ENCODE measurements around the gene GP5.

GRCh38 chr3:194357681-194358080 is 41.4 kb downstream of the GP5 start:
- TF ChIP-seq EZH2 (conservative IDR thresholded peaks at IDR 0.05; ENCODE audit: low read depth, low read length) (no peak), ZFX (CRISPR knock-in tag; IDR thresholded peaks at IDR 0.05; ENCODE audit: low read depth) (no peak), ZBTB8A (CRISPR knock-in tag; IDR thresholded peaks at IDR 0.05; ENCODE audit: borderline replicate concordance, low read depth) (no peak), MAFF (IDR thresholded peaks at IDR 0.05; ENCODE audit: low read depth, low read length) (no peak), KLF11 (CRISPR knock-in tag; IDR thresholded peaks at IDR 0.05) (no peak), MXD4 (CRISPR knock-in tag; IDR thresholded peaks at IDR 0.05) (no peak), CTCF (CRISPR knock-in tag; IDR thresholded peaks at IDR 0.05) (no peak), POLR2AphosphoS5 (IDR thresholded peaks at IDR 0.05; ENCODE audit: low read depth, low read length) (no peak), GLI4 (CRISPR knock-in tag; IDR thresholded peaks at IDR 0.05; ENCODE audit: borderline replicate concordance) (no peak), FOXP1 (IDR thresholded peaks at IDR 0.05) (no peak), FOXP1 (CRISPR knock-in tag; IDR thresholded peaks at IDR 0.05) (no peak), ZNF253 (CRISPR knock-in tag; IDR thresholded peaks at IDR 0.05; ENCODE audit: borderline replicate concordance) (no peak), SIX1 (CRISPR knock-in tag; IDR thresholded peaks at IDR 0.05; ENCODE audit: borderline replicate concordance) (no peak)
- TF ChIP-seq, protein P1, sequence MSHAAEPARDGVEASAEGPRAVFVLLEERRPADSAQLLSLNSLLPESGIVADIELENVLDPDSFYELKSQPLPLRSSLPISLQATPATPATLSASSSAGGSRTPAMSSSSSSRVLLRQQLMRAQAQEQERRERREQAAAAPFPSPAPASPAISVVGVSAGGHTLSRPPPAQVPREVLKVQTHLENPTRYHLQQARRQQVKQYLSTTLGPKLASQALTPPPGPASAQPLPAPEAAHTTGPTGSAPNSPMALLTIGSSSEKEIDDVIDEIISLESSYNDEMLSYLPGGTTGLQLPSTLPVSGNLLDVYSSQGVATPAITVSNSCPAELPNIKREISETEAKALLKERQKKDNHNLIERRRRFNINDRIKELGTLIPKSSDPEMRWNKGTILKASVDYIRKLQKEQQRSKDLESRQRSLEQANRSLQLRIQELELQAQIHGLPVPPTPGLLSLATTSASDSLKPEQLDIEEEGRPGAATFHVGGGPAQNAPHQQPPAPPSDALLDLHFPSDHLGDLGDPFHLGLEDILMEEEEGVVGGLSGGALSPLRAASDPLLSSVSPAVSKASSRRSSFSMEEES (CRISPR knock-in tag; IDR thresholded peaks at IDR 0.05) = no peak
